Testis (tissue), 2 donors: ENCODE measurements around the gene DNAJC30.

Source experiments
- POLR2A ChIP-seq: fragments of 450-650 bp; IDR thresholded peaks from one replicate; pipeline ENCODE4 v1.6.1; 2017; ENCODE audit warnings: antibody characterized with exemption, mild to moderate bottlenecking, moderate library complexity
- TF ChIP-seq, protein P1 (sequence below), 3 experiments: fragments of 450-650 bp in 2 of 3; fragments of 200-600 bp in 1 of 3; sonication (generic) in 1 of 3; IDR thresholded peaks; one replicate each; pipeline ENCODE4 v1.5.1; 2016 to 2019; ENCODE audit warnings: antibody characterized with exemption in 3 of 3, mild to moderate bottlenecking in 2 of 3, moderate library complexity in 1 of 3

- TF ChIP-seq, protein P1, sequence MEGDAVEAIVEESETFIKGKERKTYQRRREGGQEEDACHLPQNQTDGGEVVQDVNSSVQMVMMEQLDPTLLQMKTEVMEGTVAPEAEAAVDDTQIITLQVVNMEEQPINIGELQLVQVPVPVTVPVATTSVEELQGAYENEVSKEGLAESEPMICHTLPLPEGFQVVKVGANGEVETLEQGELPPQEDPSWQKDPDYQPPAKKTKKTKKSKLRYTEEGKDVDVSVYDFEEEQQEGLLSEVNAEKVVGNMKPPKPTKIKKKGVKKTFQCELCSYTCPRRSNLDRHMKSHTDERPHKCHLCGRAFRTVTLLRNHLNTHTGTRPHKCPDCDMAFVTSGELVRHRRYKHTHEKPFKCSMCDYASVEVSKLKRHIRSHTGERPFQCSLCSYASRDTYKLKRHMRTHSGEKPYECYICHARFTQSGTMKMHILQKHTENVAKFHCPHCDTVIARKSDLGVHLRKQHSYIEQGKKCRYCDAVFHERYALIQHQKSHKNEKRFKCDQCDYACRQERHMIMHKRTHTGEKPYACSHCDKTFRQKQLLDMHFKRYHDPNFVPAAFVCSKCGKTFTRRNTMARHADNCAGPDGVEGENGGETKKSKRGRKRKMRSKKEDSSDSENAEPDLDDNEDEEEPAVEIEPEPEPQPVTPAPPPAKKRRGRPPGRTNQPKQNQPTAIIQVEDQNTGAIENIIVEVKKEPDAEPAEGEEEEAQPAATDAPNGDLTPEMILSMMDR (IDR thresholded peaks at IDR 0.05), result no peak
- no peak for TF ChIP-seq POLR2A
Measured at GRCh38 chr7:73663033-73663432, 20.2 kb downstream of the DNAJC30 start.
